Activated CD4-positive, alpha-beta memory T cell treated with anti-CD3 and anti-CD28 coated beads for 36 hours (primary cell): ENCODE data around the gene SDHB. TPM values are rescaled to one million over a fixed set of nuclear protein-coding genes. Genes with fewer than 3 reads are reported as not detected.
A peak's percentile ranks its signal among the peaks of the same experiment; 100 is the strongest.

ENCODE experiments used
- CTCF ChIA-PET: fragments of 350-600 bp; sonication (Branson Sonifier 250); formaldehyde crosslinking; loops from one replicate; lab custom pipeline; 2021; ENCODE audit warnings: antibody characterized with exemption, inconsistent platforms; lab: Charles Lee
- POLR2A ChIA-PET: fragments of 350-600 bp; sonication (Branson Sonifier 250); formaldehyde crosslinking; loops from one replicate; lab custom pipeline; 2021; ENCODE audit warnings: antibody characterized with exemption; lab: Charles Lee
- DNase-seq: peaks from one replicate; pipeline ENCODE4 v3.0.0-alpha.2; 2020
- H3K27ac Mint-ChIP-seq: one replicate; pipeline ENCODE4 v1.8.0; 2021; ENCODE audit warnings: mixed read lengths
- H3K27me3 Mint-ChIP-seq: one replicate; pipeline ENCODE4 v1.8.0; 2021; ENCODE audit warnings: mixed read lengths
- H3K36me3 Mint-ChIP-seq: one replicate; pipeline ENCODE4 v1.8.0; 2021; ENCODE audit warnings: mixed read lengths
- H3K4me1 Mint-ChIP-seq: one replicate; pipeline ENCODE4 v1.8.0; 2021; ENCODE audit warnings: low read depth, mixed read lengths
- H3K4me3 Mint-ChIP-seq: one replicate; pipeline ENCODE4 v1.8.0; 2021; ENCODE audit warnings: mild to moderate bottlenecking, mixed read lengths
- H3K9me3 Mint-ChIP-seq: one replicate; pipeline ENCODE4 v1.8.0; 2021; ENCODE audit warnings: mixed read lengths
- intact Hi-C: fragments of 100-400 bp; cut with micrococcal nuclease; formaldehyde crosslinking; loops from one replicate; pipeline ENCODE4 v1.15.1; 2023
- total RNA-seq, 2 experiments: library from RNA; stranded (reverse); gene quantifications; one replicate each; pipeline ENCODE4 v1.2.3, GENCODE V29; 2021

Gene SDHB
- total RNA-seq, 2 experiments from 2014 or later, result 154 to 163 TPM

DNA sequence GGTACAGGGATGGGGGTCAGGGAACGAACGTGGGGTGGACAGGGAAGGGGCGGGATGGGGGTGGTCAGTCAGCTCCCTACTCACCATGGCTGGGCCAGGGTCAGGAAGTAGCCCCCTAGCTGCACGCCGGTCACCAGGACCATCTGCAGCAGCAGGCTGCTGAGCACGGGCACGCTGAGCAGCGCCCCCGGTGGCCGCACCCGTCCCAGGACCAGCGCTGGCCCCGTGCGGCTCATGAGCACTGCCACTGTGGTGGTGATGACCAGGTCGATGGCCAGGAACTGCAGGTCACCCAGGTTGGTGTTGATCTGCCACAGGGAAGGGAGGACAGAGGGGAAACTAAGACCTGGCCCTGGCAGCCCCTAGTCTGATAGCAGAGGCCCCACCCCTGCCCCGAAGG is 66.9 kb downstream of the SDHB start:
- H3K27ac Mint-ChIP-seq, result no peak overlapping the region
- POLR2A ChIA-PET, result no interaction called here
- H3K9me3 Mint-ChIP-seq, result no peaks in the 10 kb centered on the region
- no peaks in the 10 kb centered on the region for H3K4me1 Mint-ChIP-seq
- H3K4me3 Mint-ChIP-seq, result no peak overlapping the region
- DNase-seq, result no peak
- CTCF ChIA-PET, result no interaction called here
- H3K36me3 Mint-ChIP-seq, result peaks cover 13% of the 10 kb centered on the region
- peaks cover 6% of the 10 kb centered on the region for H3K27me3 Mint-ChIP-seq
- intact Hi-C loops, result no loop called here

DNA sequence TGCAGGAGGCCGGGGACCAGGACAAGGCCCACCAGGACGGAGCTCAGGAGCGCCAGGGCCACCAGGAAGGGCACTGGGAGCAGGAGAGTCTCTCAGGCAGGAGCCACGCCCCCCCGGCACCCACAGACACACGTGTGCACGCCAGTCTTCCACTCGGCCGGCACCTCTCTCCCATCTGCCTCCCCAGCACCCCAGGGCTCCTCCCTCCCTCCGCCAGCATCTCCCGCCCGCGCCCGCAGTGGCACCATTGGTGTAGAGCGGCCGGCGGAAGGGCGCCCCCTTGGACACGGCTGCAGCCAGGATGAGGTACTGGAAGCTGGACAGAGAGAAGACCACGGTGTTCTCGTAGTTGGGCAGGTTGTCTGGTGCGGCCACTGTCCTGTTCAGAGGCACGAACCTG is 67.3 kb downstream of the SDHB start:
- POLR2A ChIA-PET, result no interaction called here
- H3K4me3 Mint-ChIP-seq, result no peak overlapping the region
- DNase-seq, result no peak
- intact Hi-C loops, result no loop called here
- no peaks in the 10 kb centered on the region for H3K4me1 Mint-ChIP-seq
- no peak overlapping the region for H3K27ac Mint-ChIP-seq
- CTCF ChIA-PET, result interaction anchor here (1.0 kb wide), 1 partner anchor 17 kb away, joined by 3 read pairs; no protein-coding TSS in a partner anchor
- no peaks in the 10 kb centered on the region for H3K9me3 Mint-ChIP-seq
- H3K27me3 Mint-ChIP-seq, result peaks cover 6% of the 10 kb centered on the region
- peaks cover 13% of the 10 kb centered on the region for H3K36me3 Mint-ChIP-seq

DNA sequence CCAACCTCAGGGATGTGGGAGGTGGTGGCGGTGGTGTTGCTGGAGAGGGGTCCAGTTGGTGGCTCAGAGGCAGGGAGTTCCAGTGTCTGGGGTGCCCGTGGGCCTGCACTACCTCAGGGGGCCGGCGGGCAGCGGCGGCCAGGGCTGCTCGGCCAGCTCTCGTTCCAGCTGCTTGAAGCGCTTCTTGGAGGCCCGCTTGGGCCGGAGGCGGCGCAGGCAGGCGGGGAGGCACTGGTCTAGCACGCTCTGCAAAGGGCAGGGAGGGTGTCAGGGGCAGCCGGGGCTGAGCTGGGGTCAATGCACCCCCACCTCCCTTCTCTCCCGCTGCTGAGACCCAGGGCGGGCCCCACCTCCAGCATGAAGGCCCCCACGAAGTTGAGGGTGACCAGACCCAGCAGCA is 67.7 kb downstream of the SDHB start:
- peaks cover 10% of the 10 kb centered on the region for H3K36me3 Mint-ChIP-seq
- no peak overlapping the region for H3K4me3 Mint-ChIP-seq
- no peaks in the 10 kb centered on the region for H3K9me3 Mint-ChIP-seq
- no peak overlapping the region for H3K27ac Mint-ChIP-seq
- ChIA-PET CTCF (interaction anchor here (1.0 kb wide), 1 partner anchor 17 kb away, joined by 3 read pairs; no protein-coding TSS in a partner anchor), POLR2A (no interaction called here)
- H3K27me3 Mint-ChIP-seq, result peaks cover 11% of the 10 kb centered on the region
- DNase-seq, result no peak
- intact Hi-C loops, result no loop called here
- peaks cover 3% of the 10 kb centered on the region for H3K4me1 Mint-ChIP-seq

DNA sequence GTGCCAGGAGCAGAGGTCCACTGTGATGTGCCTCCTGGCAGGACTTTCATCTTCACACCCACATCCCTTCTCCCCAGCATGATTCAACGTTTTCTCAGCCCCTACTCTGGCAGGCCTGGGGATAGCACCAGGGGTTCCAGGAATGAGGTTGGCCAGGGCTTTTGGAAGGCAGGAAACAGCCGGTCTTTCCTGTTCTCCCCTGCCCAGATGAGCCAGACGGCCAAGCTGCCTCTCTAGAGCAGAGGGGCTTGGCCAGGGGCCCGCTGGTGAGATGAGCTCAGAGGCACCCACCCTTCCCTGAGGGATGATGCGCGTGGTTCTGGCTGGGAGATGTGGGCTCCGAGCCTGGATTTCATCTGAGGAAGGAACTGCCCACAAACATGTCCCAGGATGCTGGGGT is 69.1 kb downstream of the SDHB start:
- ChIA-PET CTCF (no interaction called here), POLR2A (no interaction called here)
- H3K4me3 Mint-ChIP-seq, result no peak overlapping the region
- no peak for DNase-seq
- peaks cover 9% of the 10 kb centered on the region for H3K4me1 Mint-ChIP-seq
- H3K9me3 Mint-ChIP-seq, result no peaks in the 10 kb centered on the region
- H3K27ac Mint-ChIP-seq, result no peak overlapping the region
- intact Hi-C loops, result no loop called here
- H3K27me3 Mint-ChIP-seq, result peaks cover 18% of the 10 kb centered on the region
- H3K36me3 Mint-ChIP-seq, result peaks cover 10% of the 10 kb centered on the region

DNA sequence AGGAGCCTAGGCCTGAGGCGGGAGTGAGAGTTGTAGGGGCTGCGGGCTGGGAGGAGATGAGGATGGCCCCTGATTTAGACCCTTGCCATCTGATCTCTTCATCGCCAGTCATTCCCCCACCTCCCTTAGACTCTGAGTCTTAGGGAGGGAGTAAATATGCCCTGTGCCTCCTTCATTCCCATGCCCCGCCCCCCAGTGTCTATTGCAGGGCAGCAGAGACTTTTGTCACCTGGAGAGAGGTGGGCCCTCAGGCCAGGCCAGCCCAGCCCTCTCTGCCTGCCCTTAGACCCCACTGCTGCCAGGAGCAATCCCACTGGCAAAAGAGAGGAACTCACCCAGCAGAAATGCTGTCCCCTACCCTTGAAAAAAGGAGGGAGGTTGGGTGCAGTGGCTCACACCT is 70.2 kb downstream of the SDHB start:
- H3K27ac Mint-ChIP-seq, result no peak overlapping the region
- DNase-seq, result no peak
- H3K4me3 Mint-ChIP-seq, result no peak overlapping the region
- no peaks in the 10 kb centered on the region for H3K9me3 Mint-ChIP-seq
- CTCF ChIA-PET, result interaction anchor here (1.0 kb wide), 1 partner anchor 8 kb away, joined by 3 read pairs; no protein-coding TSS in a partner anchor
- peaks cover 10% of the 10 kb centered on the region for H3K36me3 Mint-ChIP-seq
- intact Hi-C loops, result no loop called here
- peaks cover 18% of the 10 kb centered on the region for H3K27me3 Mint-ChIP-seq
- H3K4me1 Mint-ChIP-seq, result peaks cover 9% of the 10 kb centered on the region
- POLR2A ChIA-PET, result no interaction called here

DNA sequence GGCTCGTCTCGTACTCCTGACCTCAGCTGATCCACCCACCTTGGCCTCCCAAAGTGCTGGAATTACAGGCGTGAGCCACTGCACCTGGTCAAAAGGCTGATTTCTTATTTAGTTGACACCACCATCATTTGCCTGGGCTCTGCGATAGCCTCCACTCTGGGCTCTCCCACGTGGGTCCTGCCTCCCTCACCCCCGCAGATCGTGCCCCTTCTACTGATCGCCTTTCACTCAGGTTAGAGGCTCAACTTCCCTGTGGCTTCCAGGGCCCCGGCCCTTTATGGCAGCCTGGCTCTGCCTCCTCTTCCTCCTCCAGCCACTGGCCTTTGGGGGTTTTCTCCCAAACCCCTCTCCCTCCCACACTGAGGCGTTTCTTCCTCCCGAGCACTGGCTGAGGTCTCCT is 70.9 kb downstream of the SDHB start:
- Mint-ChIP-seq H3K27ac (no peak overlapping the region), H3K4me3 (no peak overlapping the region), H3K27me3 (peaks cover 18% of the 10 kb centered on the region), H3K9me3 (no peaks in the 10 kb centered on the region), H3K4me1 (peaks cover 9% of the 10 kb centered on the region), H3K36me3 (peaks cover 10% of the 10 kb centered on the region)
- no peak for DNase-seq
- CTCF ChIA-PET, result no interaction called here
- POLR2A ChIA-PET, result no interaction called here
- intact Hi-C loops, result loop anchor here (1.0 kb wide), 1 partner anchor 32 kb away; no protein-coding TSS in a partner anchor

DNA sequence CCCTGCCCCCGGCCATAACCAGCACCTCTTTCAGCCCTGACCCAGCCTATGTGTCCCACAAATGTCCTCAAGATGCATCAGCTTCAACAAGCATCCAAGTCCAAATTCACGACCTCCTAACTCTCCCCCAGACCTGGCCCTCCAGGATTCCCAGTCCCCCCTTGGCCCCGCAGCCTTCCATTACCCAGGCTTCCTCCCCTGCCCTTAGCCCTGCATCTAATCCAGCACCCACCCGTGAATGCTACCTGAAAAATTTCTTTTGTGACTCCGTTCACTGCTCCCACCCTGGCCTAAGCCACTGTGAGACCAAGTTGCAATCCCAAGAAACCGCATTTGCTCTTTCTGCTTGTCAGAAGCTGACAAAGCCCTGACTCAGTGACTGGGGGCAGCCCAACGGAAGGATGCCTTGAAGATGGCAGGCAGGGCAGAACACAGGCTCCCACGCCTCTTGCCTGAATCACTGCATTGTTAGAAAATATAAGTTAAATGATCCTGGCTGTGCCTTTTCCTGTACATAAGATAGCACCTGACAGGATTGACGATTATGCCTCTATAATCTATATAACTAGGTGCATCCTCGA is 72.5 kb downstream of the SDHB start:
- POLR2A ChIA-PET, result no interaction called here
- H3K4me1 Mint-ChIP-seq, result peaks cover 9% of the 10 kb centered on the region
- no peaks in the 10 kb centered on the region for H3K9me3 Mint-ChIP-seq
- H3K27me3 Mint-ChIP-seq, result peaks cover 18% of the 10 kb centered on the region
- H3K27ac Mint-ChIP-seq, result no peak overlapping the region
- DNase-seq, result peak; percentile 16
- no peak overlapping the region for H3K4me3 Mint-ChIP-seq
- H3K36me3 Mint-ChIP-seq, result peaks cover 6% of the 10 kb centered on the region
- CTCF ChIA-PET, result interaction anchor here (1.2 kb wide), 1 partner anchor 20 kb away, joined by 3 read pairs; no protein-coding TSS in a partner anchor
- intact Hi-C loops, result no loop called here

DNA sequence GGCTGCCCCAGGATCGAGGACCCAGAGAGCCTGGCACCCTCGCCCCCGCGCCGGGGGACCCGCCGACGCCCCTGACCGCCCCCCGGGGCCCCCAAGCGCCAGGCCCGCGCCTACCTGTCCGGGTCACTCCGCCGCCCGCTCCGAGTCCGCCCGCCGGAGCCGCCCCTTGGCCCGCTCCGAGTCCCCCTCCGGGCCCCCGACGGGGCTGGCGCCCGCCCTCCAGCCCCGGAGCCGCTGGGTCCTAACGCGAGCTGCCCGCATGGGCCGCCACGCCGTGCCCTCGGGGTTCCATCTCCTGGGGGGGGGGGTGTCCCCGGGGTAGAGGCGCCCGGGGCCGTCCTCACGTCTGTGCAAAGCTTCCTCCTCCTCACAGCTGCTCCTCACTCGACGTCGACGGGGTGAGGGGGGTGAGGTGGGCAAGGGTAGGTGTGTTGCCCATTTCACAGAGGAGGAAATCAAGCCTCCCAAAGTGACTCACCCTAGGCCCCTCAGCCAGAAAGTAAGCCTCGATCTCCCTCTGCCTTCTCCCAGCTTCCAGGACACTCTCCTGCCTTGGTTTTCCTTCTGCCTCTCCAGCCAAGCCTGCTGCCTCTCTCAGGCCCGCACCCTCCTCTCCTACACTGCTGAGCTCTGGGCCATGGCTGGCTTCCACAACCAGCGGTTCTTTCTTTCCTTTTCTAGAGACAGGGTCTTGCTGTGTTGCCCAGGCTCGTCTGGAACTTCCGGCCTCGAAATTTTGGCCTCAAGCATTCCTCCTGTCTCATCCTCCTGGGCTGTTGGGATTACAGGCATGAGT is 73.2 kb downstream of the SDHB start, which contains the start of gene MFAP2:
TSS of gene MFAP2 (minus strand) at position 148 of the 796 bp plus-strand sequence. CDS start 2,347 bp downstream, outside the sequence.
- no peak for DNase-seq
- peaks cover 2% of the 10 kb centered on the region for H3K36me3 Mint-ChIP-seq
- H3K27ac Mint-ChIP-seq, result no peak within 1 kb of the TSS
- CTCF ChIA-PET, result interaction anchor here (0.8 to 1.2 kb wide), 2 partner anchors 19 to 20 kb away, joined by 3 read pairs; no protein-coding TSS in a partner anchor
- H3K4me1 Mint-ChIP-seq, result peaks cover 9% of the 10 kb centered on the region
- peak within 1 kb of the TSS; percentile 1 for H3K4me3 Mint-ChIP-seq
- intact Hi-C loops, result no loop called here
- H3K27me3 Mint-ChIP-seq, result peaks cover 18% of the 10 kb centered on the region
- POLR2A ChIA-PET, result no interaction called here
- H3K9me3 Mint-ChIP-seq, result no peaks in the 10 kb centered on the region

DNA sequence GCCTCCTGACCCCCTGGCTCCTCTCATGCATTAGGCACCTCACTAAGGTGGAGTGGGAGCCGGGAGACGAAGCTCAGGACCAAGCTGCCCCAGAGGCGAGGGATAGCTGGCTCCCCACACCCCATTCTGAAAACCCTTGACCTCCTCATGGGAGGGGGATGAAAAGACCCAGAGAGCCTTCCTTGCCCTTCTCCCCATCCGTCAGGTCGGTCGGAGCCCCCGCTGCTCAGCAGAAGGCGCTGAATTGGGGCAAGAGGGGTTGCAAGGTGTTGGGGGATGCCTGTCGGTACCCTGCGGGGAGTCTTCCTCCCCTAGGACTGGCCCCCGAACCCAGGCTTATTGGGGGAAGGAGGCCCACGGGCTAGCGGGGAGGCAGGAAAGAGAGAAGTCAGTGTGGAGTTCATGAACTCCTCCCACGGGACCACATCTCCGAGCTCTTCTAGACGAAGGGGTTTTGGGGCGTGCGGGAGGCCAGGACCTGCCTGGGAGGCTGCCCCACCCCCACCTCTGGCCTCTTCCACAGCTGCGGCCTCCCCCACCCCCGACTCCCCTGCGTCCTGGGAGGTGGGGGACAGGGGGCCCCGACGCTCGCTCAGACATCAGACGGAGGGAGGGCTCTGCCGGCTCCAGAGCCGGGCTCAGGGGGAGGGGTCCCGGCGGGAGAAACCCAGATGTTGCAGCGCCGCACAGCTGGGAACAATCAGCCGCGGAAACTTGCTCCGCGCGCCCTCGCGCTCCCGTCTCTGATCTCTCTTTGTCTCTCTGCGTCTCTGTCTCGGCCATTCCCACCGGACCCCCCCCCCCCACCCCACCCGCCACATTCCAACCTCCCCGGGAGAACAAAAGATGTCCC is 74.1 kb downstream of the SDHB start:
- Mint-ChIP-seq H3K36me3 (no peaks in the 10 kb centered on the region), H3K9me3 (no peaks in the 10 kb centered on the region), H3K27ac (no peak overlapping the region), H3K4me1 (peaks cover 9% of the 10 kb centered on the region), H3K27me3 (peaks cover 18% of the 10 kb centered on the region), H3K4me3 (no peak overlapping the region)
- DNase-seq, result no peak
- ChIA-PET CTCF (interaction anchor here (0.8 kb wide), 1 partner anchor 19 kb away, joined by 3 read pairs; no protein-coding TSS in a partner anchor), POLR2A (no interaction called here)
- intact Hi-C loops, result no loop called here

DNA sequence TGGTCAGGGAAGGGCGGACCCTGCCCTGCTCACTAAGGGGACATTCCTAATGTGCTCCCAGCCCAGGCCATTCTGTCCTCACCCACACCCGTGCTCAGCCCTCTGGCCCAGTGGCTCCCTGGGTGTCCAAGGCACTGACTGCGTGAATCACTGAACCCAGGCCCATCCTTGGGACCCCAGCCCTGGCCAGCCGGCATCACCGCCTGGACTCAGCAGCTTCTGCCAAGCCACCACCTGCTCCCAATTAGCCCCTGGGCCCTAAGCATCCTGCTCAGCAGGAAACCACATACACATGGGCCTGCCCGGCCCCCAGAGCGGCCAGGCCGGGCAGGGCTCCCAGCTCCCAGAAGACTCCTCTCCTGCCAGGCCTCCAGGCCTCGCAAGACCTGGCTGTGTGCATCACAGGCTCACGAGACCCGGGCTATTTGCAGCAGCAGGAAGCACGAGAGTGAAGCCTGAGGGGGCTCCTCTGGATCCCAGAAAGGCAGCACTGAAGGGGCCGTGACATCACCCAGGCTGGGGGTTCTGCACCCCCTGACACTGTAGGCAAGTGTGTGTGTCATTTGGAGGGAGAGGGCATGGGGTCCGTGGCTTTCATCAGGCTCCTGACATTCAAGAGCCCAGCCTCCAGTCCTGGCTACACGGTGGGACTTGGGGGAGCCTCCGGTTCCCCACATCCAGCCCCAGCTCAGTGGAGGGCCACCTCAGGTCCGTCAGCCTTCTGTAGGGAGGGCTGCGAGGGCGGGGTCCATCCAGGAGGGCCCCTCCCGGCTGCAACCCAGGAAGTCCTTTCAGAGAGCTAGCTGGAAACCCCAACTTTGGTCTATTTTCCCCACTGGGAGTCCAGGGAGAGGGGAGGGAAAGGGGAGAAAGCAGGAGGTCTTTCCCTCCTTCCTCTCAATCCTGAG is 75.0 kb downstream of the SDHB start:
- Mint-ChIP-seq H3K4me1 (peaks cover 9% of the 10 kb centered on the region), H3K9me3 (no peaks in the 10 kb centered on the region), H3K36me3 (no peaks in the 10 kb centered on the region), H3K4me3 (no peak overlapping the region), H3K27ac (no peak overlapping the region), H3K27me3 (peaks cover 18% of the 10 kb centered on the region)
- ChIA-PET CTCF (interaction anchor here (1.0 to 1.2 kb wide), 2 partner anchors 18 to 19 kb away, joined by 3 read pairs; no protein-coding TSS in a partner anchor), POLR2A (no interaction called here)
- intact Hi-C loops, result no loop called here
- no peak for DNase-seq

DNA sequence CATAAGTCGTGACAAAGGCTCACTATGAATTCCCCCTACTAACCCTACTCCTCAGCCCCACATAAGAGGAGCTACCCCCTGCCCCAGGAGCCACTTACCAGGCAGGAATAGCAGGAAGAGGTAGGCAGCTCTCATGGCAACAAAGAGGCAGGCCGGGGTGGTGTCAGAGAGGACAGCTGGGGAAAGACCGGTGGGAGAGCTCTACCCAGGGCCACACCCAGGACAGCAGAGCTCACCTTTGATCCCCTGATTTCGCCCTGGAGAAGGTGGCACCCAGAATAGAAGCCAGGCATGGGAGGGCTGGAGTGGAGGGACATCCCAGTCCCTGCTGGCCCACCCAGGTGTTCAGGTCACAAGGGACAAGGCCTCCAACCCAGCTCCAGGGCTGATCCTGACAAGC is 75.7 kb downstream of the SDHB start:
- ChIA-PET POLR2A (no interaction called here), CTCF (interaction anchor here (1.0 to 1.2 kb wide), 2 partner anchors 17 to 18 kb away, joined by 3 read pairs; no protein-coding TSS in a partner anchor)
- Mint-ChIP-seq H3K4me1 (peaks cover 9% of the 10 kb centered on the region), H3K9me3 (no peaks in the 10 kb centered on the region), H3K27ac (no peak overlapping the region), H3K36me3 (no peaks in the 10 kb centered on the region), H3K27me3 (peaks cover 14% of the 10 kb centered on the region), H3K4me3 (no peak overlapping the region)
- intact Hi-C loops, result no loop called here
- DNase-seq, result no peak
